Suprapubic skin (tissue), 4 donors: ENCODE results near the gene GRIP2.

Experiments used
- POLR2A ChIP-seq, 2 donors: fragments of 450-650 bp; IDR thresholded peaks; one replicate each; pipeline ENCODE4 v1.6.1; 2017; ENCODE audit warnings: antibody characterized with exemption in 2 of 2, mild to moderate bottlenecking in 2 of 2, moderate library complexity in 2 of 2
- POLR2AphosphoS5 ChIP-seq, 3 donors: sonication (generic); formaldehyde crosslinking; IDR thresholded peaks; one replicate each; pipeline ENCODE4 v1.6.1; 2017; ENCODE audit warnings: antibody characterized with exemption in 3 of 3

DNA sequence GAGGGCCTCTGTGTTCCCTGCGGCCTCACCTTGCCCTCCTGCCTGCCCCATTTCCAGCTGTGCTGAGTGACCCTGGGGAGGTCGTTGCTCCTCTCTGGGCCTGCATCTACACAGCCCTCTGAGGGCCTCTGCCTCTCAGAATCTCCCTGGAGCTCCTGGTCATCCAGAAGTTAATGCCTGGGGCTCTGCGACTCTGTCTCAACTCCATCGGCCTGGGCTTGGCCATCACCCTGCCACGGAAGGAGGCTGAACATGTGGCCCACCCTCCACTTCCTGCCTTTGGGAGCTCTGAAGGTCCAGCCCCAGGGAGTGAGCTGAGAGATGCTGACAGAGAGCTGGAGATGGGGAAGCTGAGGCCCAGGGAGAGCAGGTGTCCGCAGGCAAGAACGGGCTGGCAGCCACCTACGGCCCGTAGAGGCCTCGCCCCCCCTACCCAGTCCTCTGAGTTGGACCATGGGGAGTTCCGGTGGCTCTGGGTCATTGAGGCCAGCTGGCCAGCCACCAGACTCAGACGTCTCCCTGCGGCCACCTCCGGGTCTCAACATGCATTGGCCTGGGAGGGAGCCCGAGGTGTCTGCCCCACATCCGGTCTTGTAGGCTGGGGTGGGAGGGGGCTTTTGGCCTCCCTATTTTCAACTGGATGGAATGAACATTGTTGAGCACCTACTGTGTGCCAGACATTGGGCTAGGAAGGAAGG is 34.2 kb downstream of the GRIP2 start:
- TF ChIP-seq POLR2AphosphoS5 (IDR thresholded peaks at IDR 0.05) (no peak), POLR2A (IDR thresholded peaks at IDR 0.05) (no peak)
